Kidney epithelial cell (primary cell): ENCODE results near the gene RGP1. TPM values are rescaled to one million over a fixed set of nuclear protein-coding genes. Genes with fewer than 3 reads are reported as not detected.

Source experiments
- DNase-seq: peaks from one replicate; pipeline ENCODE4 v3.0.0-alpha.2; 2010; ENCODE audit warnings: low read depth
- H3K27me3 ChIP-seq: 2 replicates; pipeline ENCODE4 v1.6.0; 2011; ENCODE audit warnings: low read length; ENCODE audit not compliant: control insufficient read depth, insufficient read depth
- H3K36me3 ChIP-seq: 2 replicates; pipeline ENCODE4 v1.5.1; 2011; ENCODE audit warnings: low read length; ENCODE audit not compliant: control insufficient read depth, insufficient read depth
- H3K4me3 ChIP-seq: 2 replicates; pipeline ENCODE4 v1.5.1; 2011; ENCODE audit warnings: low read depth, mild to moderate bottlenecking, control low read depth, low read length
- CTCF ChIP-seq: IDR thresholded peaks from 2 replicates; pipeline ENCODE4 v1.5.1; 2011; ENCODE audit warnings: mild to moderate bottlenecking, moderate library complexity, low read length, control low read depth, inconsistent platforms; ENCODE audit not compliant: insufficient read depth, poor library complexity, severe bottlenecking
- total RNA-seq: library from RNA; depleted of rRNA; stranded (reverse); fragments of >200 nt; gene quantifications from 2 replicates; pipeline ENCODE4 v1.2.3, GENCODE V29; 2015

RGP1 gene
- total RNA-seq, 1 donor from 2014 or later = 21.5 TPM

GRCh38 chr9:35729101-35729500 lies 20.0 kb upstream of the RGP1 start:
- TF ChIP-seq CTCF = no peak
- Histone ChIP-seq H3K36me3 (no peaks in the 10 kb centered on the region), H3K4me3 (peak overlapping the region; percentile 93), H3K27me3 (no peaks in the 10 kb centered on the region)
- no peak for DNase-seq

- Histone ChIP-seq H3K27me3 (no peaks in the 10 kb centered on the region), H3K4me3 (peak overlapping the region; percentile 93), H3K36me3 (no peaks in the 10 kb centered on the region)
- TF ChIP-seq CTCF = peak; percentile 72
- no peak for DNase-seq
Observed at GRCh38 chr9:35729700-35730485, 19.2 kb upstream of the RGP1 start.

- peak overlapping the region; percentile 93 for H3K4me3 ChIP-seq
- DNase-seq = no peak
Observed at GRCh38 chr9:35730486-35730854, 18.6 kb upstream of the RGP1 start.

GRCh38 chr9:35731415-35732184 lies 17.5 kb upstream of the RGP1 start:
- H3K27me3 ChIP-seq = no peaks in the 10 kb centered on the region
- DNase-seq = no peak
- H3K36me3 ChIP-seq = no peaks in the 10 kb centered on the region
- H3K4me3 ChIP-seq = peak overlapping the region; percentile 93
- TF ChIP-seq CTCF = no peak

More at GRCh38 chr9:35730486-35730854, 18.6 kb upstream of the RGP1 start:
- Histone ChIP-seq H3K36me3 (no peaks in the 10 kb centered on the region), H3K27me3 (no peaks in the 10 kb centered on the region)
- TF ChIP-seq CTCF = no peak

- Histone ChIP-seq H3K4me3 (peak within 1 kb of the TSS; percentile 93), H3K27me3 (no peaks in the 10 kb centered on the region), H3K36me3 (peaks cover 2% of the 10 kb centered on the region)
- no peak for TF ChIP-seq CTCF
- peak; percentile 95 for DNase-seq
Observed at GRCh38 chr9:35732185-35732799, 16.8 kb upstream of the RGP1 start, which contains the start of the genes CREB3 and TLN1. TSS of gene CREB3 (plus strand) at chr9:35732666. CDS start at chr9:35732773, 107 bp downstream. TSS of gene TLN1 (minus strand) at chr9:35732195. CDS start at chr9:35725694, 6,501 bp downstream.
